GM18861 (cell line): Measurements from ENCODE around the gene NLRP2B.
"Not testable (repeated sequence)": the region's sequence is repeated elsewhere in the genome, so short reads cannot be mapped to it uniquely, and the experiment has no call there.

Experiments used
- ATAC-seq: cut with Tn5 transposase; IDR thresholded peaks from one replicate; pipeline ENCODE4 v1.9.1; 2021; ENCODE audit not compliant: unreplicated experiment

Gene NLRP2B

DNA sequence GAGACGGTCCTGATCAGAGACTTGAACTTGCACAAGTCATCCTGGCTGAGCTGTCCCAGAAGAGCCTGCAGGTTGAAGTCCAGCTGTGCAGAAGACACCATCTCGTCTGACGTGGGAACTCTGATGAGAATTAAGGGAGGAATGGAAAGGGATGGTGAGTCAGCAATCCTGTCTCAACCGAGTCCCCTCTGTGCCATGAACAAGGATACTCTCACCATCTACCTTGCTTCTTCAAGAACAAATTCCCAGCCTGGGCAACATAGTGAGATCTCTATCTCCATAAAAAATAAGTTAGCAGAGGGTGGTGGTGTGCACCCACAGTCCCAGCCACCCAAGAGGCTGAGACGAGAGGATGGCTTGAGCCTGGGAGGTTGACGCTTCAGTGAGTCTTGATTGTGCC, at the start of gene NLRP2B:
Gene NLRP2B, minus strand, starts transcription at position 101 of the 400 bp plus-strand sequence.
- ATAC-seq: no peak

DNA sequence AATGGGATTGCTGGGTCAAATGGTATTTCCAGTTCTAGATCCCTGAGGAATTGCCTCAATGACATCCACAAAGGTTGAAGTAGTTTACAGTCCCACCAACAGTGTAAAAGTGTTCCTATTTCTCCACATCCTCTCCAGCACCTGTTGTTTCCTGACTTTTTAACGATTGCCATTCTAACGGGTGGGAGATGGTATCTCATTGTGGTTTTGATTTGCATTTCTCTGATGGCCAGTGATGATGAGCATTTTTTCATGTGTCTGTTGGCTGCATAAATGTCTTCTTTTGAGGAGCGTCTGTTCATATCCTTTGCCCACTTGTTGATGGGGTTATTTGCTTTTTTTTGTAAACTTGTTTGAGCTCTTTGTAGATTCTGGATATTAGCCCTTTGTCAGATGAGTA, 45.9 kb upstream of the NLRP2B start:
- not testable (repeated sequence) for ATAC-seq

DNA sequence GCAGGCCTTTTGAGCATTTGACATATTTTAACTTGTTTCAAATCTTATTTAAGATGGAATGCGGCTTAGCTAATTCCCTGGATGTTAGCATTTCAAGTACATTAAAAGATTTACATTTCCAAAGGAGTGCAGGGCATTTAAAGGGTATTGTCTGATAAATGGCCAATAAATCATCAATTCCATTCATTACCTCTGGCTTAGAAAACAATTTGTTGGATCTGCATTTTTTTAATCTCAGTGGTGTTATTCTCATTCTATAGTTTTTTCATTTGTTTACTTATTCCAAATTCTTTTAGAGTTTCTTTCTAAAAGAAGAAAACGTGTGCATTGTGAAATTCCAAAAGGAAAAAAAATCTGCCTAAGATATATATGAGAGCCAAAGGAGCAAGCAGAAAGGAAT, 1.3 kb upstream of the NLRP2B start:
- ATAC-seq: no peak

DNA sequence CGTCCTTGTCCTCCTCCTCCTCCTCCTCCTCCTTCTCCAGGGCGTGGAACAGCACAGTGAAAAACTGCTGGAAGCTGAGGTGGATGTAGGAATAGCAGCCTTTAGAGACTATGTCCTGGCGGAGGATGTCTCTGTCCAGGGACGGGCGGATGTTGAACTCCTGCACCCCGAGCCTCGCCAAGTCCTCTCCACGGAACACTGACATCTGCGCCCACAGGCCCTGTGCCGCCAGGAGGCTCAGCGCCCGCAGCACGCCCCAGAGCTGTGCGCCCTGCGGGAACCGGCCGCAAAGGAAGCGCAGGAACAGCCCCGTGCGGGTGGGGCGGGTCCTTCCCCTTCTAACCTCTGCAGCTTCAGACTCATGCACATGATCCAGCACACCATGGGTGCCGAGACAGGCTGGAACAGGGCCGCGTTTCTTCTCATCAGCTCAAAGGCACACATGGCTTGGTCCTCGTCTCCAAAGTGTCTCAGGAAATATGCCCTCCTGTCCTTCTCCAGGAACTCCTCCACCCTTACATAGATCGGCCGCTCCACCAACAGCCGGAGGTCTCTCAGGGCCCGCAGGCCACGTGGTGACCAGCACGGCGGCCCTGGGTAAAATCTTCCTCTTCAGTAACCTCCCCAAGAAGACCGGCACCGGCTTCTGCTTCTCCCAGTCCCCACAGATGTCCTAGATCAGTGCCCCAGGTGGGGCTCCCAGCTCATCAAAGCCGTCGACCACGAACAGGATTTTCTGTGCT, 1.2 kb downstream of the NLRP2B start:
- ATAC-seq: no peak

DNA sequence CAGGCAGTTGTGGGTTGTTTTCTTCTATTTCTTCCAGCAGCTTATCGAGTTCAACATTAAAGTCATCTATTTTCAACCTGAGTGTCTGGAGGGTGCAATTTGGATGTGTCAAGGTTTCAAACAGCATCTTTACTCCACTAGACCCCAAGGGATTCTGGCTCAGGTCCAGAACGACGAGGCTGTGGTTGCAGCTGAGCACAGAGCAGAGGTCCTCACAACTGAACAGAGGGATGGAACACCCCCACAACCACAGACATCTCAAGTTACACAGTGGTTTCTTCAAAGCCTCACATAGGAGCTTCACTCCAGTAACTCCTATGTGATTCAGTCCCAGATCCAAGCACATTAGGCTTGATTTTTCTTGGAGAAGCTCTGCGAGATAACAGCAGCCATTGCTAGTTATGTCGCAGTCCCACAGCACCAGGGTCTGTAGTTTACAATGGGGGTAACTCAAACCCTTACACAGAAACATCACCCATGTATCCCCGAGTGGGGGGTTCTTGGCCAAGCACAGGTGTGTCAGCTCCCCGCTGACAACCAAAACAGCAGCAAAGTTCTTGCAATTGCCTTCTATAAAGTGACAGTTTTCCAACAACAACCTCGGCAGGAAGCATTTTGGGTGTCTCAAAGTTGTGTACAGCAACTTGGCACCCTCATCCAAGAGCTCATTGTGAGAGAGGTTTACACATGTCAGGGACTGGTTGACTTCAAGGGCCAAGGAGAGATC, 2.8 kb downstream of the NLRP2B start:
- ATAC-seq: no peak

DNA sequence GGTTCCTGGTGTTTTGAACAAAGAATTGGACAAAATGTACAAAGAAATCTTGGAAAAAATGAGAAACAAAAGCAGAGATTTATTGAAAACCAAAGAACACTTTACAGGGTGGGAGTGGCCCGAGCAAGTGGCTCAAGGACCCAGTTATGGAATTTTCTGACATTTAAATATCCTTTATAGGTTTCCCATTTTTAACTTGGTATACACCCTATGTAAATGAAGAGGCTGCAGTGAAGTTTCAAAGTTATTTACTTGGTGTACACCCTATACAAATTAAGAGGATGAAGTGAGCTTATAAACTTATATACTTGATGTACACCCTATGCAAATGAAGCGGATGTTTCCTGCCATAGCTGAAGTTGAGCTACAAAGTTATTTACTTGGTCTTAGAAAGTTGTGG, 4.7 kb downstream of the NLRP2B start:
- ATAC-seq: no peak

DNA sequence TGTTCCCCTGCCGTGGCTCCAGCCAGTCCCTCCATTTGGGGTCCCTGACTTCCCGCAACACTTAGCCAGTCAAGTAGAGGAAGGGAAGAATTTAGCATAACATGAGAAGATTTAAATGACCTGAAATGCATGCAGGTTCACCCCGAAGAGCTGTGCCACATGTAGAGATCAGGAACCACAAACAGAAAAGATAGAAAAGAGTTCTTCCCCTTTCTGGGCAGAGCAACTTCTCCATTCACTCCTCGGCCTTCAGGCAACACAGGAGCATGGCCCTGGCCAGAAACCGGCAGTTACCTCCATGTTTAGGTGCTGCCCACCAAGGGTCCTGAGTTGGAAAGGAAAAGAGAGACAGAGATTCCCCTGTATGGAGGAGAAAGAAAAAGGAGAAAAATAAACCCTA, 5.2 kb downstream of the NLRP2B start:
- ATAC-seq: no peak

DNA sequence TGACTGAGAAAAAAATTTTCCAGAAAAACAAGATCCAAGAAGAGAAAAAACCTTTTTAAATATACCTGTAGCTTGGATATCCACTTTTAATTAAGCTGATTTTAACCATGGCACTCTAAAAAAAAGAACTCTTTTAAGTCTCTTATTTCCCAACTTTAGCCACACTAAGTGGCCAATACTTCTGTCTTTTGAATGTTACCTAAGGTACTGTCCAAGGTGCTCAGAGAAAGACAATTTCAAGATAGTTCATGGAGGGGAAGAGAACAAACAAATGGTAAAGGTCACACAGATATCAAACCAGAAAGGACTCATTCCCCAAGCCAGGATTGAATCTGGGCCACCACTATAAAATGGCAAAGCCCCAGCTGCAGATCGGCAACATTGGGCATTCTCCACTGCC, 10.1 kb downstream of the NLRP2B start:
- no peak for ATAC-seq

DNA sequence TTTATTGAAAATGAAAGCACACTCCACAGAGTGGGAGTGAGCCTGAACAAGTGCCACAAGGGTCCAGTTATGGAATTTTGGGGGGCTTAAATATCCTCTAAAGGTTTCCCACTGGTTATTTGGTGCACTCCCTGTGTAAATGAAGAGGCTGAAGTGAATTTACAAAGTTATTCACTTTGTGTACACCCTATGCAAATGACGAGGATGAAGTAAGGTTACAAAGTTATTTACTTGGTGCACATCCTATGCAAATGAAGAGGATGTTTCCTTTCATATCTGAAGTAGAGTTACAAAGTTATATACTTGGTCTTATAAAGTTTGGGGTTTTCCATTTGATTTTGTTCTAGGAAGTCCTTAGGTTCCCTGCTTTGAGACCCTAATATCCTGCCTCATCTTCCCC, 13.1 kb downstream of the NLRP2B start:
- no peak for ATAC-seq

DNA sequence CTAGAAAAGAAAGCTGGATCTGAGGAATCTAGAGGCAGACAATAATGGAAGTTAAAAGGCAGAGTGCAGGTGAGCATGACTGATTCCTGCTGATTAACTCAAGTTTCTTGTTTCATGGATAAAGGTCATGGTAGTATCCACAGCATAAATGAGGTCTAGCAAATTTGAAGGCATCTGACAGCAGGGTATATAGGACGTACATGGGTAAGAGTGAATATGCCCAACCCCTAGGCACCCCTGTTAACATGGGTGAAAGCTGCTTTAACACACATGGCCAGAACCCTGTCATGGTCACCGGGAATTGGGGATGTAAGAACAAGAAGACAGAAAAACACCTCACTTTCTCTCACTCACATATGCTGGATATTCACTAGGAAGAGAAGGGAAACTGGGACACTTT, 25.0 kb downstream of the NLRP2B start:
- no peak for ATAC-seq

DNA sequence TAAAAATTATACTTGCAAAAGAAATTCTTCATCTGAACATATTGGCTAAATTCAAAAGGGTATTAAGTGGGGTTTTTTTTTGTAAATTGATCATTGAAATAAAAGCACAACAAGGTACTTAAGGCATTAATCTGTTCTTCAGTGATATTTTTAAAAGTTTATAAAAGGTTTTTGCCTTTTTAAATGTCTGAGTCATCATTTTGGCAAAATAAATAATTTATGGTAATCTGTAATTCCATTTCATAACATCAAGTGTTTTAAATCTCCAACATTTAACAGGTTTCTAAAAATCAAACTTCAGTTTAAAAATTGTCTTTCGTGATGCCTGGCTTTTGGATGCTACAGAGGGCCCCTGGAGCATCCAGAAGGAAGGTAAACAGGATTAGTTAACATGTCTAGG, 27.4 kb downstream of the NLRP2B start:
- no peak for ATAC-seq

DNA sequence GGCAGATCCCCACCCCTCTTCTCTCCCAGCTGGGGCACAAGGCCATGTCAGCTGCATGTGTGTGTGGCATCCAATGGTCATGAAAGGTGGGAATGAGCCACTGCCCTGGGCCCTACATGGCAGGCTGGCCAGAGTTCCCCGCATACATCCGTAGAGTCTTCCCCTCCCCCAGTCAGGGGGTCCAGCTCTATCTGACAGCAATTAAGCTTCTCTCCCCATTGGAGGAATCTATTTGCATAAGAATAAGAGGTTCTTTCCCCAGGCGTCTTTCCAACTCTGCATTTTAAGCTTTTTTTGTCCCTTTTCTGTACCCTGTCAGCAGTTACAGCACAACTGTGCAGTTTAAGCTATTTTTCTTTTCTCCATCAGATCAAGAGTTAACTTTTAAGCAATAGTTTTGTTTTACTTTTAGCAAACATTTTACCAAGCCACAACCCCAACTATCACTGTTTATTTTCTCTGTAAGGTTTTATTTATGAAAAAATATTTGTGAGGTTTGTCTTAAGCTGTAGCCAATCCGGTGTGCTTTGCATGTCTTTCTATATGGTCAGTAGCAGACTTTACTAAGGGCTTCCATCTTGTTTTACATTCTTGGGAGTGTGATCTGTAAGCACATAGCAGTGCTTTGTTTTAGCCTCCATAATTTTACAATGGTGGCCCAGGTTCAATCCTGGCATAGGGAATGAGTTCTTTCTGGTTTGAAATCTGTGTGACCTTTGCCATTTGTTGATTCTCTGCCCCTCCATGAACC, 28.7 kb downstream of the NLRP2B start:
- ATAC-seq: no peak

DNA sequence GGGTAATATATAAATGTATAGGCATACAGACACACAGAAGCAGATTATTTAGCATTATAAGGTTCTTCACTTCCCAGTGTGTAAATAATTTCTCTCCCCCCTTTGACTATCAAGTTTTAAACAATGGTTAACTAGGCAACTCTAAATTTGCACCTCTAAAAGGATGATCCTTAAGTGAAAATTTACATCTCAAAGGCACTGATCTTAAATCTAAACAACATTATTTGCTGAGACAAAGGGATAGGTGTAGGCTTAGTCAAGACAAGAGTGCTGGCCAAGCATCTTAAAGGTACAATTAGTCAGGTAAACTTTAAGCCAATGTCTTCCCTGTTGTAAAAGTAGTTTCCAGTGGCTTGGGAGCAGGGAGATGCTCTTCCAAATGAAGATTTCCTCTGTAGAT, 33.0 kb downstream of the NLRP2B start:
- ATAC-seq: no peak

DNA sequence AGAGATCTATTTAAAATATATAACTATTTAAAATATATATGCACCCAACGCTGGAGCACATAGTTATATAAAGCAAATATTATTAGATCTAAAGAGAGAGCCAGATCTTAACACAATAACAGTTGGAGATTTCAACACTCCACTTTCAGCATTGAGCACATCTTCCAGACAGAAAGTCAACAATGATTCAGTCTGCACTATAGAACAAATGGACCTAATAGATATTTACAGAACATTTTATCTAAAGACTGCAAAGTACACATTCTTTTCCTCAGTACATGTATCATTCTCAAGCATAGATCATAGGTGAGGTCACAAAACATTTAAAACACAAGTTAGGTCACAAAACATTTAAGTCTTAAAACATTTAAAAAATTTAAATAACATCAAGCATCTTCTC, 36.4 kb downstream of the NLRP2B start:
- no peak for ATAC-seq

DNA sequence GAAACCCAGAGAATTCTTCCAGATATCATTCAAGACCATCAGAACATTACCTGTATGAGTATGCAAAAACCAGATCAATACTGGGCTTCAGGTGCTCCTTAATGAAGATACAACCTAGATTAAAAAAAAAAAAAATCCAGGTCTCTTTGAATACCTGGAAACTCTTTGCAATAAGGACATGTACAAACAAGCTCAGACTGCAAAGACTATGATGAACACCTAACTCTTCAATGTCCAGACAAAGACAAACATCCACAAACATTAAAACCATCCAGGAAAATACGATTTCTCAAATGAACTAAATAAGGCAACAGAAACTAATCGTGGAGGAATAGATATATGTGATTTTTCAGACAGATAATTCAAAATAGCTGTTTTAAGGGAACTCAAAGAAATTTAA, 38.7 kb downstream of the NLRP2B start:
- ATAC-seq: no peak

DNA sequence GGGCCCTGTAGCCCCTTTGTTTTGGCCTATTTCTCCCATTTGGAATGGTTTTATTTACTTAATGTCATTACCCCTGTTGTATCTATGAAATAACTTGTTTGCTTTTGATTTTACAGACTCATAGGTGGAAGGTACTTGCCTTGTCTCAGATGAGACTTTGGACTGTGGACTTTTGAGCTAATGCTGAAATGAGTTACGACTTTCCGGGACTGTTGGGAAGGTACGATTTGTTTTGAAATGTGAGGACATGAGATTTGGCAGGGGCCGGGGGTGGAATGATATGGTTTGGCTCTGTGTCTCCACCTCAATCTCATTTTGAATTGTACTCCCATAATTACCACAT, 39.4 kb downstream of the NLRP2B start:
- no peak for ATAC-seq

DNA sequence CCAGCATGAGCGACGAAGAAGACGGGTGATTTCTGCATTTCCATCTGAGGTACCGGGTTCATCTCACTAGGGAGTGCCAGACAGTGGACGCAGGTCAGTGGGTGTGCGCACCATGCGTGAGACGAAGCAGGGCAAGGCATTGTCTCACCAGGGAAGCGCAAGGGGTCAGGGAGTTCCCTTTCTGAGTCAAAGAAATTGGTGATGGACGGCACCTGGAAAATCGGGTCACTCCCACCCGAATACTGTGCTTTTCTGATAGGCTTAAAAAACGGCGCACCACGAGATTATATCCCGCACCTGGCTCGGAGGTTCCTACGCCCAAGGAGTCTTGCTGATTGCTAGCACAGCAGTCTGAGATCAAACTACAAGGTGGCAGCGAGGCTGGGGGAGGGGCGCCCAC, 50.6 kb downstream of the NLRP2B start:
- not testable (repeated sequence) for ATAC-seq
